Osteoblast (primary cell): ENCODE data around the gene CARMIL1. TPM values are rescaled to one million over a fixed set of nuclear protein-coding genes. Genes with fewer than 3 reads are reported as not detected.

Experiments used
- DNase-seq: peaks from one replicate; pipeline ENCODE4 v3.0.0; 2011; ENCODE audit warnings: low spot score, mixed read lengths; ENCODE audit not compliant: insufficient read length; ENCODE audit errors: missing footprints
- H2AFZ ChIP-seq: 2 replicates; pipeline ENCODE4 v1.6.0; 2011; ENCODE audit warnings: mild to moderate bottlenecking, low read length
- H3K27ac ChIP-seq: 2 replicates; pipeline ENCODE4 v1.5.1; 2011; ENCODE audit warnings: mild to moderate bottlenecking, low read depth, low read length, moderate library complexity
- H3K27me3 ChIP-seq: 2 replicates; pipeline ENCODE4 v1.6.0; 2012; ENCODE audit warnings: mild to moderate bottlenecking, control low read depth, inconsistent platforms, low read length, moderate library complexity; ENCODE audit not compliant: insufficient read depth
- H3K36me3 ChIP-seq: 2 replicates; pipeline ENCODE4 v1.5.1; 2011; ENCODE audit warnings: mild to moderate bottlenecking, low read length, control low read depth, moderate library complexity; ENCODE audit not compliant: insufficient read depth
- H3K4me1 ChIP-seq: 2 replicates; pipeline ENCODE4 v1.5.1; 2011; ENCODE audit warnings: mild to moderate bottlenecking, low read length, control low read depth, moderate library complexity; ENCODE audit not compliant: insufficient read depth
- H3K4me2 ChIP-seq: 2 replicates; pipeline ENCODE4 v1.6.0; 2011; ENCODE audit warnings: mild to moderate bottlenecking, low read length; ENCODE audit not compliant: insufficient read depth
- H3K4me3 ChIP-seq: fragments of 200-600 bp; sonication (generic); 3 replicates; pipeline ENCODE4 v1.5.1; 2012; ENCODE audit warnings: mild to moderate bottlenecking, low read length, inconsistent platforms; ENCODE audit not compliant: insufficient read depth
- H3K79me2 ChIP-seq: 2 replicates; pipeline ENCODE4 v1.6.0; 2012; ENCODE audit warnings: mild to moderate bottlenecking, low read length, control low read depth, inconsistent platforms; ENCODE audit not compliant: insufficient read depth
- H3K9me3 ChIP-seq: 2 replicates; pipeline ENCODE4 v1.5.1; 2011; ENCODE audit warnings: low read depth, low read length, control low read depth
- H4K20me1 ChIP-seq: 2 replicates; pipeline ENCODE4 v1.6.0; 2012; ENCODE audit warnings: mild to moderate bottlenecking, low read length, control low read depth; ENCODE audit not compliant: insufficient read depth
- CTCF ChIP-seq: IDR thresholded peaks from 2 replicates; pipeline ENCODE4 v1.5.1; 2011; ENCODE audit warnings: mild to moderate bottlenecking, low read depth, low read length, moderate library complexity; ENCODE audit errors: extremely low read depth
- total RNA-seq: library from RNA; depleted of rRNA; stranded (reverse); fragments of >200 nt; gene quantifications from 2 replicates; pipeline ENCODE4 v1.2.3, GENCODE V29; 2012

CARMIL1 gene
- total RNA-seq, 1 donor = 25.7 TPM

GRCh38 chr6:25560865-25561264, 281.7 kb downstream of the CARMIL1 start:
- H3K4me1 ChIP-seq = no peaks in the 10 kb centered on the region
- no peaks in the 10 kb centered on the region for H3K36me3 ChIP-seq
- no peaks in the 10 kb centered on the region for H4K20me1 ChIP-seq
- H3K27ac ChIP-seq = no peak overlapping the region
- H3K27me3 ChIP-seq = no peaks in the 10 kb centered on the region
- H3K4me2 ChIP-seq = no peak overlapping the region
- DNase-seq = no peak
- H3K9me3 ChIP-seq = no peaks in the 10 kb centered on the region
- H3K79me2 ChIP-seq = no peaks in the 10 kb centered on the region
- TF ChIP-seq CTCF = no peak
- no peak overlapping the region for H2AFZ ChIP-seq
- no peak overlapping the region for H3K4me3 ChIP-seq

- Histone ChIP-seq H3K4me1 (no peaks in the 10 kb centered on the region), H3K4me3 (no peak overlapping the region), H4K20me1 (no peaks in the 10 kb centered on the region), H3K4me2 (no peak overlapping the region), H3K9me3 (no peaks in the 10 kb centered on the region), H3K27ac (no peak overlapping the region), H3K27me3 (no peaks in the 10 kb centered on the region), H3K79me2 (no peaks in the 10 kb centered on the region), H3K36me3 (no peaks in the 10 kb centered on the region), H2AFZ (no peak overlapping the region)
- no peak for DNase-seq
- TF ChIP-seq CTCF = no peak
Observed at GRCh38 chr6:25564943-25565342, 285.8 kb downstream of the CARMIL1 start.

- no peaks in the 10 kb centered on the region for H3K9me3 ChIP-seq
- no peaks in the 10 kb centered on the region for H3K36me3 ChIP-seq
- no peaks in the 10 kb centered on the region for H3K4me1 ChIP-seq
- no peak overlapping the region for H3K4me3 ChIP-seq
- DNase-seq = no peak
- H3K4me2 ChIP-seq = no peak overlapping the region
- TF ChIP-seq CTCF = no peak
- H4K20me1 ChIP-seq = no peaks in the 10 kb centered on the region
- no peak overlapping the region for H2AFZ ChIP-seq
- H3K79me2 ChIP-seq = no peaks in the 10 kb centered on the region
- H3K27ac ChIP-seq = no peak overlapping the region
- no peaks in the 10 kb centered on the region for H3K27me3 ChIP-seq
Observed at GRCh38 chr6:25570578-25570977, 291.4 kb downstream of the CARMIL1 start.

- no peaks in the 10 kb centered on the region for H3K9me3 ChIP-seq
- no peaks in the 10 kb centered on the region for H3K36me3 ChIP-seq
- H3K27me3 ChIP-seq = no peaks in the 10 kb centered on the region
- no peak overlapping the region for H3K4me2 ChIP-seq
- DNase-seq = no peak
- no peaks in the 10 kb centered on the region for H3K4me1 ChIP-seq
- no peaks in the 10 kb centered on the region for H3K79me2 ChIP-seq
- TF ChIP-seq CTCF = no peak
- H3K27ac ChIP-seq = no peak overlapping the region
- H3K4me3 ChIP-seq = no peak overlapping the region
- no peaks in the 10 kb centered on the region for H4K20me1 ChIP-seq
- H2AFZ ChIP-seq = no peak overlapping the region
Observed at GRCh38 chr6:25576919-25577318, 297.7 kb downstream of the CARMIL1 start.
